HepG2 (cell line): ENCODE measurements around the gene PCBD1. TPM values are rescaled to one million over a fixed set of nuclear protein-coding genes. Genes with fewer than 3 reads are reported as not detected.
A peak's percentile ranks its signal among the peaks of the same experiment; 100 is the strongest.

ENCODE experiments used
- FOXP1 ChIP-seq, 2 experiments: fragments of 450-650 bp in 1 of 2; IDR thresholded peaks; 2 replicates each; pipeline ENCODE4 v1.6.1; 2017 to 2018; ENCODE audit warnings: antibody characterized with exemption in 1 of 2
- GATAD2A ChIP-seq: IDR thresholded peaks from 2 replicates; pipeline ENCODE4 v1.6.1; 2016
- GFI1 ChIP-seq: sonication (generic); formaldehyde crosslinking; IDR thresholded peaks from 2 replicates; pipeline ENCODE4 v1.5.0; 2020; ENCODE audit warnings: missing genetic modification reagents, mild to moderate bottlenecking, borderline replicate concordance
- HNF1A ChIP-seq, 2 experiments: sonication (generic) in 1 of 2; formaldehyde crosslinking in 1 of 2; IDR thresholded peaks; 2 replicates each; pipeline versions ENCODE4 v1.4.0 to v1.6.1; 2016 to 2020; ENCODE audit warnings: borderline replicate concordance in 1 of 2, low read depth in 1 of 2, mild to moderate bottlenecking in 1 of 2, missing genetic modification reagents in 1 of 2
- MED13 ChIP-seq: sonication (generic); formaldehyde crosslinking; IDR thresholded peaks from 2 replicates; pipeline ENCODE4 v1.5.0; 2020; ENCODE audit warnings: missing genetic modification reagents
- NFIC ChIP-seq: IDR thresholded peaks from 2 replicates; pipeline ENCODE4 v1.6.1; 2012; ENCODE audit warnings: mild to moderate bottlenecking, low read length, inconsistent platforms
- NR2F2 ChIP-seq: IDR thresholded peaks from 2 replicates; pipeline ENCODE4 v1.6.1; 2012; ENCODE audit warnings: low read depth, inconsistent platforms, borderline replicate concordance
- NR2F6 ChIP-seq, 2 experiments: IDR thresholded peaks; 2 replicates each; pipeline ENCODE4 v1.6.1; 2016; ENCODE audit warnings: antibody characterized with exemption in 1 of 2, mild to moderate bottlenecking in 1 of 2
- RBAK ChIP-seq: sonication (generic); formaldehyde crosslinking; IDR thresholded peaks from 2 replicates; pipeline ENCODE4 v1.5.1; 2020; ENCODE audit warnings: mild to moderate bottlenecking, missing genetic modification reagents
- RXRA ChIP-seq: sonication (generic); formaldehyde crosslinking; IDR thresholded peaks from 2 replicates; pipeline ENCODE4 v1.5.1; 2020; ENCODE audit warnings: missing genetic modification reagents
- RXRB ChIP-seq: IDR thresholded peaks from 2 replicates; pipeline ENCODE4 v1.6.1; 2016; ENCODE audit warnings: borderline replicate concordance, missing genetic modification reagents, missing compliant biosample characterization
- ZEB1 ChIP-seq: IDR thresholded peaks from 2 replicates; pipeline ENCODE4 v1.6.1; 2012; ENCODE audit warnings: mild to moderate bottlenecking, low read depth, inconsistent platforms; ENCODE audit not compliant: insufficient replicate concordance
- ZFX ChIP-seq: sonication (generic); formaldehyde crosslinking; IDR thresholded peaks from 2 replicates; pipeline ENCODE4 v1.4.0; 2020; ENCODE audit warnings: mild to moderate bottlenecking, low read depth, missing genetic modification reagents, moderate library complexity
- ZNF264 ChIP-seq: sonication (generic); formaldehyde crosslinking; IDR thresholded peaks from 2 replicates; pipeline ENCODE4 v1.4.0; 2020; ENCODE audit warnings: missing genetic modification reagents
- ZNF749 ChIP-seq: sonication (generic); formaldehyde crosslinking; IDR thresholded peaks from 2 replicates; pipeline ENCODE4 v1.8.0; 2022; ENCODE audit warnings: mild to moderate bottlenecking, missing genetic modification reagents, moderate library complexity, borderline replicate concordance
- polyA plus RNA-seq, 8 experiments: library from polyadenylated mRNA; depleted of rRNA in 3 of 8; stranded (reverse) in 7 of 8; unstranded in 1 of 8; fragments of >200 nt; fragmentation: Illumina TruSeq in 4 of 8; extraction: Trizol in 4 of 8; gene quantifications; 2 replicates each; pipeline versions ENCODE4 v1.2.1 to v1.2.3, GENCODE V29; 2011 to 2016; ENCODE audit warnings: low read depth in 4 of 8, missing spikeins in 1 of 8, mixed read lengths in 1 of 8; ENCODE audit not compliant: insufficient read depth in 1 of 8
- total RNA-seq, 5 experiments: library from RNA; depleted of rRNA; stranded (reverse); fragments of >200 nt; fragmentation: Illumina TruSeq; extraction: Trizol; gene quantifications; 2 replicates each; pipeline ENCODE4 v1.2.3, GENCODE V29; 2016; ENCODE audit warnings: low read depth in 1 of 5
- TF ChIP-seq, protein P1 (sequence below): sonication (generic); formaldehyde crosslinking; conservative IDR thresholded peaks from 2 replicates; pipeline ENCODE4 v1.8.1; 2023; ENCODE audit warnings: missing genetic modification reagents
- TF ChIP-seq, protein P2 (sequence below): sonication (generic); formaldehyde crosslinking; IDR thresholded peaks from 2 replicates; pipeline ENCODE4 v1.4.0; 2020; ENCODE audit warnings: missing genetic modification reagents
- TF ChIP-seq, protein P3 (sequence below): sonication (generic); formaldehyde crosslinking; IDR thresholded peaks from 2 replicates; pipeline ENCODE4 v1.5.0; 2020; ENCODE audit warnings: mild to moderate bottlenecking, missing genetic modification reagents, borderline replicate concordance

Gene PCBD1
- total and polyA plus RNA-seq, 2 of the 13 experiments (the other 11 are each of a cell fraction or from before 2014, with no cell fraction given): 95.3 to 168 TPM

- TF ChIP-seq HNF1A (IDR thresholded peaks at IDR 0.05; ENCODE audit: low read depth) (peak; percentile 33; the same call in 1 of the 2 replicates), HNF1A (CRISPR knock-in tag; IDR thresholded peaks at IDR 0.05; ENCODE audit: borderline replicate concordance) (peak; percentile 37; the same call in 1 of the 2 replicates), GFI1 (peak; percentile 86), FOXP1 (IDR thresholded peaks at IDR 0.05) (no peak), FOXP1 (CRISPR knock-in tag; IDR thresholded peaks at IDR 0.05) (peak; percentile 50; the same call in 1 of the 2 replicates), NR2F6 (IDR thresholded peaks at IDR 0.05) (peak; percentile 88), NR2F6 (CRISPR knock-in tag; IDR thresholded peaks at IDR 0.05) (peak; percentile 84), ZEB1 (peak; percentile 79), NR2F2 (peak; percentile 70; the same call in 1 of the 2 replicates), RBAK (no peak), ZNF264 (CRISPR knock-in tag) (0 out of 2 replicates have a peak, but pooled peaks have one; percentile 57), GATAD2A (CRISPR knock-in tag) (peak; percentile 73), MED13 (CRISPR knock-in tag) (peak; percentile 79; the same call in 1 of the 2 replicates), NFIC (peak; percentile 76), ZFX (0 out of 2 replicates have a peak, but pooled peaks have one; percentile 13), ZNF749 (no peak), RXRA (CRISPR knock-in tag) (peak; percentile 51; the same call in 1 of the 2 replicates), RXRB (CRISPR knock-in tag) (peak; percentile 67; the same call in 1 of the 2 replicates)
- TF ChIP-seq, protein P1, sequence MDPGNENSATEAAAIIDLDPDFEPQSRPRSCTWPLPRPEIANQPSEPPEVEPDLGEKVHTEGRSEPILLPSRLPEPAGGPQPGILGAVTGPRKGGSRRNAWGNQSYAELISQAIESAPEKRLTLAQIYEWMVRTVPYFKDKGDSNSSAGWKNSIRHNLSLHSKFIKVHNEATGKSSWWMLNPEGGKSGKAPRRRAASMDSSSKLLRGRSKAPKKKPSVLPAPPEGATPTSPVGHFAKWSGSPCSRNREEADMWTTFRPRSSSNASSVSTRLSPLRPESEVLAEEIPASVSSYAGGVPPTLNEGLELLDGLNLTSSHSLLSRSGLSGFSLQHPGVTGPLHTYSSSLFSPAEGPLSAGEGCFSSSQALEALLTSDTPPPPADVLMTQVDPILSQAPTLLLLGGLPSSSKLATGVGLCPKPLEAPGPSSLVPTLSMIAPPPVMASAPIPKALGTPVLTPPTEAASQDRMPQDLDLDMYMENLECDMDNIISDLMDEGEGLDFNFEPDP (CRISPR knock-in tag): no peak
- TF ChIP-seq, protein P2, sequence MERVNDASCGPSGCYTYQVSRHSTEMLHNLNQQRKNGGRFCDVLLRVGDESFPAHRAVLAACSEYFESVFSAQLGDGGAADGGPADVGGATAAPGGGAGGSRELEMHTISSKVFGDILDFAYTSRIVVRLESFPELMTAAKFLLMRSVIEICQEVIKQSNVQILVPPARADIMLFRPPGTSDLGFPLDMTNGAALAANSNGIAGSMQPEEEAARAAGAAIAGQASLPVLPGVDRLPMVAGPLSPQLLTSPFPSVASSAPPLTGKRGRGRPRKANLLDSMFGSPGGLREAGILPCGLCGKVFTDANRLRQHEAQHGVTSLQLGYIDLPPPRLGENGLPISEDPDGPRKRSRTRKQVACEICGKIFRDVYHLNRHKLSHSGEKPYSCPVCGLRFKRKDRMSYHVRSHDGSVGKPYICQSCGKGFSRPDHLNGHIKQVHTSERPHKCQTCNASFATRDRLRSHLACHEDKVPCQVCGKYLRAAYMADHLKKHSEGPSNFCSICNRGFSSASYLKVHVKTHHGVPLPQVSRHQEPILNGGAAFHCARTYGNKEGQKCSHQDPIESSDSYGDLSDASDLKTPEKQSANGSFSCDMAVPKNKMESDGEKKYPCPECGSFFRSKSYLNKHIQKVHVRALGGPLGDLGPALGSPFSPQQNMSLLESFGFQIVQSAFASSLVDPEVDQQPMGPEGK: 0 out of 2 replicates have a peak, but pooled peaks have one; percentile 34
- TF ChIP-seq, protein P3, sequence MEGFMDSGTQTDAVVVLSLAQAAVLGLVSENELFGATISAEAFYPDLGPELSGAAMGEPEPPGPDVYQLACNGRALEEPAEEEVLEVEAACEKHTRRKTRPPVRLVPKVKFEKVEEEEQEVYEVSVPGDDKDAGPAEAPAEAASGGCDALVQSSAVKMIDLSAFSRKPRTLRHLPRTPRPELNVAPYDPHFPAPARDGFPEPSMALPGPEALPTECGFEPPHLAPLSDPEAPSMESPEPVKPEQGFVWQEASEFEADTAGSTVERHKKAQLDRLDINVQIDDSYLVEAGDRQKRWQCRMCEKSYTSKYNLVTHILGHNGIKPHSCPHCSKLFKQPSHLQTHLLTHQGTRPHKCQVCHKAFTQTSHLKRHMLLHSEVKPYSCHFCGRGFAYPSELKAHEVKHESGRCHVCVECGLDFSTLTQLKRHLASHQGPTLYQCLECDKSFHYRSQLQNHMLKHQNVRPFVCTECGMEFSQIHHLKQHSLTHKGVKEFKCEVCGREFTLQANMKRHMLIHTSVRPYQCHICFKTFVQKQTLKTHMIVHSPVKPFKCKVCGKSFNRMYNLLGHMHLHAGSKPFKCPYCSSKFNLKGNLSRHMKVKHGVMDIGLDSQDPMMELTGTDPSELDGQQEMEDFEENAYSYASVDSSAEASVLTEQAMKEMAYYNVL (CRISPR knock-in tag): peak; percentile 79; the same call in 1 of the 2 replicates
Measured at GRCh38 chr10:70851597-70852475, 36.5 kb downstream of the PCBD1 start (continued).
